GM12891 (cell line): Measurements from ENCODE around the gene RIMOC1.
"Not testable (repeated sequence)": the region's sequence is repeated elsewhere in the genome, so short reads cannot be mapped to it uniquely, and the experiment has no call there.

ENCODE experiments used
- DNase-seq: peaks from one replicate; pipeline ENCODE4 v3.0.0; 2011; ENCODE audit warnings: low spot score; ENCODE audit not compliant: insufficient read length
- FAIRE-seq: peaks from 2 replicates; lab custom pipeline; 2011; peaks lifted over from hg19 to GRCh38; lab: Jason Lieb, UNC
- PAX5 ChIP-seq: IDR thresholded peaks from 2 replicates; pipeline ENCODE4 v1.6.1; 2011; ENCODE audit warnings: low read length, moderate library complexity, mild to moderate bottlenecking; ENCODE audit not compliant: insufficient read depth, severe bottlenecking
- POLR2A ChIP-seq: IDR thresholded peaks from 2 replicates; pipeline ENCODE4 v1.6.1; 2011; ENCODE audit warnings: low read depth, low read length, control low read depth
- POLR2AphosphoS5 ChIP-seq: IDR thresholded peaks from 2 replicates; pipeline ENCODE4 v1.6.1; 2011; ENCODE audit warnings: low read depth, low read length, control low read depth
- POU2F2 ChIP-seq: IDR thresholded peaks from 2 replicates; pipeline ENCODE4 v1.6.1; 2011; ENCODE audit warnings: low read depth, mild to moderate bottlenecking, control low read depth, low read length, moderate library complexity
- SPI1 ChIP-seq: IDR thresholded peaks from 2 replicates; pipeline ENCODE4 v1.6.1; 2011; ENCODE audit warnings: low read depth, low read length, control low read depth
- TAF1 ChIP-seq: IDR thresholded peaks from 2 replicates; pipeline ENCODE4 v1.6.1; 2011; ENCODE audit warnings: low read depth, low read length, control low read depth

The RIMOC1 gene

DNA sequence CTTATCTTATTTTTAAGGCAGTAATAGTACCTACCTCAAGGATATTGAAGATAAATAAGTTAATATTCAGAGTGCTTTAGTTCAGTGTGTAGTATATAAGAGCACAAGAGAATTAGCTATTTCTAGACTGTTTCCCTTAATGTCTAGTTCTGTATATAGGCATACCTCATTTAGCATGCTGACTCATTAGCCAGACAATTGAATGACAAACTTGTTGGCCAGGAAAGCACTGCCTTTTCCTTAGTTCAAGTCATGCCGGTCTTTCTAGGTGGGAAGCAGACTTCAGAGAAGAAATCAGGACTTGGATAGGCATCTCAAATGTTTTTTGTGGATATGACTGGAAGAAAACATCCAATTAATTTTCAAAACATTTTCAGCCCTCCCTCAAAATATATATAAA lies 17.7 kb downstream of the RIMOC1 start:
- DNase-seq = no peak
- no peak for FAIRE-seq
- TF ChIP-seq POU2F2 (no peak), PAX5 (no peak), SPI1 (no peak), TAF1 (no peak), POLR2AphosphoS5 (no peak), POLR2A (no peak)

DNA sequence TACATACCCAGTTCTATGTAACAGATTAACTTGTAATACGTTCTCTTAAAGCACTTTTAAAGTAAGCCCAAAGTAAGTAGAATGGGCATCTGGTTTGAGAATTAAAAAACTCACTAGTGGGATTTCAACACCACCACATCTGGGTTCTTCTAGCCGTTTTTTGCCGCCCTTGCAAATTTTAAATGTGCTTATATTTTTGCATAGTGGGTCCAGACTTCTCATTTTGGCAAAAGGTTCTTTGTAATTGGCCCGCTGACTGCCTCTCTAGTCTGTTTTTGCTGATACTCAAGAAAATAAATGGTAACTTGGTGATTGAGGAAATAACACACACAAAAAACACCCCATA lies 20.4 kb downstream of the RIMOC1 start:
- FAIRE-seq (no peak), DNase-seq (no peak)
- TF ChIP-seq POU2F2 (no peak), POLR2AphosphoS5 (no peak), SPI1 (no peak), PAX5 (no peak), POLR2A (no peak), TAF1 (no peak)

DNA sequence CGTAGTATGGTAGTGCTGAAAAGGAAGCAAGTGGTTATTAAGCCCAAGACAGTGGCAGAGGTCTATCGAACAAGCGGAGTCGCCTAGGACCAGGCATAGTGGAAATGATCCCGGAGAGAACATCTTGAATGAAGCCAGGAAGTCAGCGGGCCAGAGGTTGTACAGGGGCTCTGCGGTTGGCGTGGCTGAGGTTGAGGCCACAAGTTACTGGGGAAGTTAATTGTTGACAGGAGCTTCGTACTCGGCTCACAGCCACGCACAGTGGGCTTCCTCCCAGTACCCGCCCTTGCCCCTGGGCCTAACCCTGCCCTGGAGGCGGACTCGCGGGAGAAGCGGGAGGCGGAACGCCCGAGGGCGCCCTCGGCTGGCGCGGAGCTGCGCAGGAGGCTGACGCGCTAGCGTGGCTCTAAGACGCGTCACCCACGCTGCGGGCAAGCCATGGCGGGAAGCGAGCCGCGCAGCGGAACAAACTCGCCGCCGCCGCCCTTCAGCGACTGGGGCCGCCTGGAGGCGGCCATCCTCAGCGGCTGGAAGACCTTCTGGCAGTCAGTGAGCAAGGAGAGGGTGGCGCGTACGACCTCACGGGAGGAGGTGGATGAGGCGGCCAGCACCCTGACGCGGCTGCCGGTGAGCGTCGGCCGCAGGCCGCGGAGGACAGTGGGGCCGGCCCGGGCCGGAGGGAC lies 20.9 kb downstream of the RIMOC1 start, which contains the start of gene FBXO4:
Gene FBXO4 (plus strand): TSS at position 410 of the 683 bp plus-strand sequence. CDS start 29 bp downstream, at position 439.
- peak; percentile 49 for DNase-seq
- FAIRE-seq = peak; percentile 91
- no peak for TF ChIP-seq SPI1
- peak; percentile 86 for TF ChIP-seq POLR2A
- peak; percentile 58 for TF ChIP-seq TAF1
- TF ChIP-seq POLR2AphosphoS5 = peak; percentile 84
- TF ChIP-seq POU2F2 = peak; percentile 72
- peak; percentile 82 for TF ChIP-seq PAX5

DNA sequence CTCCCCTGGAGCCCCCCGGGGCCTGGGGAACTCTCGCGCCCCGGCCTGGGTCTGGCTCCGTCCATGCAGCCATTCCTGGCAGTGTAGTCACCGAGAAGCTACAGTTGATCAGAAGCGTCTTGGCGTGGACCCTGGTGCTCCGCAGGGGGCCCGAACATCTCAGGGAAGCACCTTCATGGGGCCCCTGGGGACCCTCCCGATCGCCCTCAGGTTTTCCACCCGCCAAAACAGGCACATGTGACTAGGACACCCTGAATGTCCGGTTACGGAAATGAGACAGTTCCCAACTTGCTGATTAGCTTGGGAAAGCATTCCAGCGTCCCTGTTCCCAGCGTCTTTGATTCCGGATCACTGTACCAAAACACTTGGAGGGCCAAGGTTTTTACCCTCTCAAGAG lies 21.4 kb downstream of the RIMOC1 start:
- DNase-seq (no peak), FAIRE-seq (no peak)
- TF ChIP-seq POLR2A (no peak), POU2F2 (no peak), PAX5 (no peak), SPI1 (no peak), POLR2AphosphoS5 (no peak), TAF1 (no peak)

DNA sequence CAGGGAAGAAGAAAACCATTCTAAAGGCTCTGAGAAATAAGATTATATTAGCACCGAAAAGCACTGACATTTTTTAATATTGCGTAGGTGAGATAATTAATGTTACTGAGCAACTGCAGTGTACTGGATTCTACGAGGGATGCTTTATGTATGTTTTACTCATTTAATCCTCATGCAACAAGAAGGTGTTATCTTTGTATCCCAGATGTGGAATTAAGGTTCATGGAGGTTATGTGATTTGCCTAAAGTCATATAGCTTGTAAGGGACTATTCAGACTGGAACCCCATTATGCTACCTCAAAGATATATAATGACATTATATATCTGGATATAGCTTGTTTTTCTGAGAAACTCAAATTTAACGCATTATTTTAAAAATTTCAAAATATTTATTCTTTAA lies 23.5 kb downstream of the RIMOC1 start:
- no peak for DNase-seq
- TF ChIP-seq PAX5 = no peak
- FAIRE-seq = no peak

DNA sequence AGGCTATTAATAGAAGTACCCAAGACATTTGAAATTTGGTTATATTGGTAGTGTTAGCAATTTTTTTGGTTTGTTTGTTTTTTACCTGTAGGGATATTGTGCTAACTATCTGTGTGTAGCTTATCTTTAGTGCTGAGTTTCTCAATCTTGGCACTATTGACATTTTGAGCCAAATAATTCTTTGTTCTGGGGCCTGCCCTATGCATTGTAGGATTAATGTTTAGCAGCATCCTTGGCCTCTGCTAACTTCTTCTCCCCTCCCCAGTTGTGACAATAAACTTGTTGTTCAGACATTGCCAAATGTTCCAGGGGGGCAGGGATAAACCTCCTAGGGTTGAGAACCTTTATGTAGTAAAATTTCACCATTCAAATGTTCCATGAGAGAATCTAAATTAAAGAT lies 24.9 kb downstream of the RIMOC1 start:
- no peak for TF ChIP-seq POLR2AphosphoS5
- no peak for TF ChIP-seq PAX5
- TF ChIP-seq POU2F2 = no peak
- TF ChIP-seq TAF1 = no peak
- no peak for TF ChIP-seq SPI1
- no peak for TF ChIP-seq POLR2A
- no peak for FAIRE-seq

DNA sequence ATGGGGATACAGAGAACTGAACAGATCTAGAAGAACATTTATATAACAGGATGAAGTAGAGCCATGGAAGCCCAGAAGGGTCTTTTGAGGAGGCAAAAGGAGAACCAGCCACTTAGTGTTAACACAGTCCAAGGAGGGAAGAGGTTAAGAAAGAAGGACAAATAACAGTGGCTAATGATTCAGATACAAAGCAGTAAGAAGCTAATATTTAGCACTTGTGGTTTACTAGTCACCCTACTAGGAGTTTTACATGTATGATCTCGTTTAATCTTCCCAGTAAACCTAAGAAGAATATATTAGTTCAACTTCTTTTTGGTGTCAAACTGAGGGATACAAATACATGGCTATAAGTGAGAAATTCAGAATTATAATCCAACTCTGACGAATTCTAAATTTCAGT lies 28.6 kb downstream of the RIMOC1 start:
- TF ChIP-seq POLR2A (no peak), POLR2AphosphoS5 (no peak), TAF1 (no peak), PAX5 (no peak), SPI1 (no peak), POU2F2 (no peak)
- FAIRE-seq (no peak), DNase-seq (no peak)

More for the DNA sequence above, 24.9 kb downstream of the RIMOC1 start:
- no peak for DNase-seq

DNA sequence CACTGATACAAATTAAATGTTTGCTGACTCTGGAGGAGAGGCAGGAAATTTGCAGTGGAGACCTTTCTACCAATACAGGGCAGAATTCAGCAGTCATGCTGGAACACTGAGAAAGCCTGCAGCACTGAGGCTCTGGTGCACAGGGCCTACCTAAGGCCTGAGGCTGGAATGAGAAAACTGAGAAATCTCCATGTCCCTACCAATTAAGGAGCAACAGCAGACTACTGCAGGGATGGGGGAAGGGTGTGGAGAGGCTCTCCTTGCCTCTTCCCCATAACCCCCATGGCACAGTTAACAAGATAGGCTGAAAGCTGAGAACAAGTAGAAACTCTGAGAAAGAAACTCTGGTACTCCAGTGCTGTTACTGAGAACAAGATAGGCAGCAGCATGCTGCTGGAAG lies 31.4 kb downstream of the RIMOC1 start:
- DNase-seq (no peak), FAIRE-seq (no peak)
- TF ChIP-seq POU2F2 (no peak), TAF1 (no peak), PAX5 (no peak), POLR2A (no peak), POLR2AphosphoS5 (no peak), SPI1 (no peak)

DNA sequence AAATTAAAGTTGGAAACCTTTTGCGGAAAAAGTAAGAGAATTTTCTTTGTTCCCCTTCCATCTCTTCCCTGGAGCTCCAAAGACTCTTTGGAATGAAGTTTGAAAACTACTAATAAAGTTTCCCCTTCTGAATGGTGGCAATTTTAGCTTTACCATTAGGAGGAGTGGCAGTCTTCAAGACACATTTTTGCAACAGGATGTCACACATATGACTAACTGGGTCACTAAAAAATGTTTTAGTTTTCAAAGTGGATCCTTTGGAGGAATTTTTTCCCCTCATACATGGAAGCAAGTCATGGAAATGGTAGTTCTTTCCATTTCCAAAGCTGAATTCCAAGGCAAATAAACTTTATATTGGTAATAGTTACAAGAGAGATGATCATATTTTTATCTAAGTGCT lies 36.5 kb downstream of the RIMOC1 start:
- FAIRE-seq = no peak

DNA sequence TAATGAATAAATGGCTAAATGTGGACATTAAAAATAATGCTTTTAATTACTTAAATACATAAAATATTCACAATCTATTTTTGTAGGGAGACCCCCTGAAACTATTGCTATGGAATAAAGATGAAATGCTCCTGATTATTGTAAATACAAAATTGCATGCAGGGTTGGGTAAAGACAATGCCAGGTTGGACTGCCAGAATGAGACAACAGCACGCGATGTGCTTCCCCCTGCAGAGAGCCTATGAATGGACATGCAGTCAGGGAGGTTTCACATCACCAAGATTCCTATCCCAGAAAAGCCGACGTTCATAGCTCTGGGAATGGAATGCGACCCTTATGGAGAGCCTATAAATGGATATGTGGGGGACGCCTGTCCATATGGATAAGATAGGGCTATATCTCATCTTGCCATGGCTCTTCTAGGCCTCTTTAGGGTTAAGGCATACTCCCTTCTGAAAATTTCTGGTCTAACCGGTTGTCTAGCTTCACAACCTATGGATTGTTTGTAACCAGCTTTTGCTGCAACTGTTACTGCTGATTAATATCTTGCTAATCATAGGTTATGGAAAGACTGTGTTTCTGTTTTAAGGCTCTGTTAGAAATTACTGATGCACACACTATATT lies 41.3 kb downstream of the RIMOC1 start:
- DNase-seq, FAIRE-seq: not testable (repeated sequence)

More for the DNA sequence above, 36.5 kb downstream of the RIMOC1 start:
- no peak for DNase-seq
- TF ChIP-seq TAF1 = no peak

DNA sequence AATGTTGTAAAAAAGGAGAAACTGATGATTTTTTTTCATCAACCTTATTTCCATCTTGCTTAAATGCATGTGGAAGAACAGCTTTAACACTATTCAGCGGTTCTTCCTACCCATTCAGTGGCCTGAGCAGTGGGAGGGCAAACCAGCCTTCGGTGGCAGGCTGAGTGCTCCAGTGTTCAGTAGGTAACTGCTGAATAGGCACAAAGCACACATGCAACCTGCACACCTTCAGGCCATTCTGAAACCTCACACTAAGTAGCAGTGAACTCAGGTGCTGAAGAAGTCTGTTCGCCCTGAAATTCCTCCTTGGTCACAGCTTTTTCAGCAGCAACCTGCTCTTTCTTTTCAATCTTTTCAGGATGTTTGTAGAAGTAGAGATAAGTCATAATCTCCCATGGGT lies 47.1 kb downstream of the RIMOC1 start:
- TF ChIP-seq PAX5 (no peak), TAF1 (no peak), POLR2AphosphoS5 (no peak), POLR2A (no peak), POU2F2 (no peak), SPI1 (no peak)
- DNase-seq (no peak), FAIRE-seq (no peak)
